IMR-90 (cell line): ENCODE data around the gene CACNB3. TPM values are rescaled to one million over a fixed set of nuclear protein-coding genes. Genes with fewer than 3 reads are reported as not detected.

Experiments used
- ATAC-seq: fragments of 200-7000 bp; cut with Tn5 transposase; 2 replicates; pipeline ENCODE4 v1.9.1; 2020; ENCODE audit warnings: low read depth, mild to moderate bottlenecking, moderate library complexity
- BruUV-seq: library from RNA; stranded (reverse); fragments of 400-500 nt; replicated peaks from 2 replicates; lab custom pipeline; 2021; lab: Mats Ljungman, UMichigan
- CTCF ChIA-PET: fragments of 300-600 bp; formaldehyde crosslinking; extraction: SDS; loops from one replicate; lab custom pipeline; 2021; ENCODE audit warnings: antibody characterized with exemption; lab: Yijun Ruan, JAX
- POLR2A ChIA-PET: fragments of 300-600 bp; sonication (Branson Sonifier 250); formaldehyde crosslinking; loops from one replicate; lab custom pipeline; 2022; ENCODE audit warnings: antibody characterized with exemption; ENCODE audit not compliant: unreplicated experiment; lab: Charles Lee
- DNase-seq: peaks from one replicate; pipeline ENCODE4 v3.0.0; 2013
- H2AFZ ChIP-seq: replicated peaks from 2 replicates; pipeline ENCODE3; 2013; ENCODE audit warnings: low read length, mild to moderate bottlenecking; ENCODE audit not compliant: poor library complexity
- H2AK5ac ChIP-seq: 2 replicates; pipeline ENCODE4 v1.6.1; 2013; ENCODE audit warnings: low read depth, low read length, inconsistent platforms
- H2AK9ac ChIP-seq: replicated peaks from 2 replicates; pipeline ENCODE3; 2013; ENCODE audit warnings: mild to moderate bottlenecking, low read depth, low read length, moderate library complexity; ENCODE audit not compliant: poor library complexity
- H2BK120ac ChIP-seq: 2 replicates; pipeline ENCODE4 v1.6.1; 2013; ENCODE audit warnings: low read depth, low read length, inconsistent platforms
- H2BK15ac ChIP-seq: 3 replicates; pipeline ENCODE4 v1.6.1; 2013; ENCODE audit warnings: low read depth, low read length, inconsistent platforms
- H2BK20ac ChIP-seq: 2 replicates; pipeline ENCODE4 v1.6.1; 2013; ENCODE audit warnings: low read depth, mild to moderate bottlenecking, inconsistent platforms, low read length, moderate library complexity
- H2BK5ac ChIP-seq: 2 replicates; pipeline ENCODE4 v1.6.1; 2013; ENCODE audit warnings: mild to moderate bottlenecking, low read depth, low read length, inconsistent platforms; ENCODE audit not compliant: poor library complexity, severe bottlenecking
- H3K14ac ChIP-seq: replicated peaks from 2 replicates; pipeline ENCODE4 v1.6.1; 2013; ENCODE audit warnings: low read depth, low read length, inconsistent platforms
- H3K18ac ChIP-seq: 2 replicates; pipeline ENCODE4 v1.6.1; 2013; ENCODE audit warnings: low read depth, low read length, control low read depth
- H3K23ac ChIP-seq: 2 replicates; pipeline ENCODE4 v1.6.1; 2013; ENCODE audit warnings: low read depth, low read length, inconsistent platforms
- H3K27ac ChIP-seq: 2 replicates; pipeline ENCODE4 v1.5.1; 2013; ENCODE audit warnings: mild to moderate bottlenecking, control low read depth, low read length; ENCODE audit not compliant: insufficient read depth
- H3K27me3 ChIP-seq: 2 replicates; pipeline ENCODE4 v1.6.1; 2013; ENCODE audit warnings: low read length; ENCODE audit not compliant: control insufficient read depth, insufficient read depth
- H3K36me3 ChIP-seq: 2 replicates; pipeline ENCODE4 v1.6.1; 2013; ENCODE audit warnings: low read length, mixed read lengths; ENCODE audit not compliant: control insufficient read depth, insufficient read depth
- H3K4ac ChIP-seq: 2 replicates; pipeline ENCODE4 v1.6.1; 2013; ENCODE audit warnings: low read depth, low read length, inconsistent platforms
- H3K4me1 ChIP-seq: 2 replicates; pipeline ENCODE4 v1.6.1; 2013; ENCODE audit warnings: low read length, mixed read lengths; ENCODE audit not compliant: control insufficient read depth, insufficient read depth
- H3K4me2 ChIP-seq: 2 replicates; pipeline ENCODE4 v1.6.1; 2013; ENCODE audit warnings: low read depth, mild to moderate bottlenecking, control low read depth, low read length, moderate library complexity
- H3K4me3 ChIP-seq: 2 replicates; pipeline ENCODE4 v1.5.1; 2013; ENCODE audit warnings: low read depth, mild to moderate bottlenecking, control low read depth, low read length, moderate library complexity; ENCODE audit not compliant: insufficient read depth
- H3K56ac ChIP-seq: 2 replicates; pipeline ENCODE4 v1.6.1; 2013; ENCODE audit warnings: low read length, inconsistent platforms; ENCODE audit not compliant: insufficient read depth; ENCODE audit errors: extremely low read depth
- H3K79me1 ChIP-seq, 2 experiments: 2 replicates each; pipeline ENCODE4 v1.6.1; 2013; ENCODE audit warnings: low read length in 2 of 2, inconsistent platforms in 1 of 2, low read depth in 1 of 2
- H3K9ac ChIP-seq: 2 replicates; pipeline ENCODE4 v1.6.1; 2013; ENCODE audit warnings: low read depth, low read length, control low read depth
- H3K9me1 ChIP-seq: 2 replicates; pipeline ENCODE4 v1.6.1; 2013; ENCODE audit warnings: low read length, inconsistent platforms; ENCODE audit not compliant: insufficient read depth
- H3K9me3 ChIP-seq: 2 replicates; pipeline ENCODE4 v1.6.1; 2013; ENCODE audit warnings: low read length; ENCODE audit not compliant: control insufficient read depth, insufficient read depth
- H4K20me1 ChIP-seq: 2 replicates; pipeline ENCODE4 v1.6.1; 2013; ENCODE audit warnings: low read length, inconsistent platforms; ENCODE audit not compliant: insufficient read depth
- H4K5ac ChIP-seq: 2 replicates; pipeline ENCODE4 v1.6.1; 2013; ENCODE audit warnings: mild to moderate bottlenecking, low read depth, low read length, control low read depth
- H4K8ac ChIP-seq, 2 experiments: 2 replicates each; pipeline ENCODE4 v1.6.1; 2013; ENCODE audit warnings: low read depth in 2 of 2, low read length in 2 of 2, control low read depth in 1 of 2, inconsistent platforms in 1 of 2
- H4K91ac ChIP-seq: 2 replicates; pipeline ENCODE4 v1.6.1; 2013; ENCODE audit warnings: low read depth, low read length, inconsistent platforms; ENCODE audit not compliant: insufficient read depth
- CEBPB ChIP-seq: IDR thresholded peaks from 2 replicates; pipeline ENCODE4 v1.6.1; 2012; ENCODE audit warnings: low read depth, low read length, improper control_type of control experiment
- CHD1 ChIP-seq: IDR thresholded peaks from 2 replicates; pipeline ENCODE4 v1.6.1; 2012; ENCODE audit warnings: low read depth, low read length, improper control_type of control experiment
- MAFK ChIP-seq: IDR thresholded peaks from 2 replicates; pipeline ENCODE4 v1.6.1; 2012; ENCODE audit warnings: low read depth, low read length, improper control_type of control experiment
- NFE2L2 ChIP-seq: fragments of 150-350 bp; IDR thresholded peaks from 2 replicates; pipeline ENCODE4 v1.6.1; 2016; ENCODE audit warnings: low read depth, mild to moderate bottlenecking, low read length
- RFX5 ChIP-seq: IDR thresholded peaks from 2 replicates; pipeline ENCODE4 v1.8.0; 2012; ENCODE audit warnings: low read depth, mild to moderate bottlenecking, low read length, moderate library complexity
- SMC3 ChIP-seq: fragments of 150-350 bp; IDR thresholded peaks from 2 replicates; pipeline ENCODE4 v1.6.1; 2016; ENCODE audit warnings: low read depth, mild to moderate bottlenecking, antibody characterized with exemption, low read length, moderate library complexity
- whole genome bisulfite sequencing, 2 experiments: methylation state at CpG; one replicate each; pipeline versions ENCODE4 v1.1.5 to v1.1.7; 2013; ENCODE audit warnings: missing lambda C conversion rate in 2 of 2; ENCODE audit not compliant: insufficient read length in 1 of 2; ENCODE audit errors: extremely low coverage in 2 of 2; 5-methylcytosine and 5-hydroxymethylcytosine counted together
- dilution Hi-C: fragments of 300-500 bp; cut with HindIII; formaldehyde crosslinking; loops from one replicate; pipeline ENCODE4 v1.14.3; 2018; ENCODE audit warnings: low sequenced_read_pairs; ENCODE audit not compliant: unreplicated experiment
- in situ Hi-C: fragments of 300-500 bp; cut with MboI; formaldehyde crosslinking; loops from 3 replicates; pipeline ENCODE4 v1.14.3; 2019; ENCODE audit warnings: low sequenced_read_pairs, inconsistent platforms, mixed read lengths
- intact Hi-C: fragments of 100-400 bp; cut with micrococcal nuclease; formaldehyde crosslinking; loops from 2 replicates; pipeline ENCODE4 v1.10.0; 2022
- polyA plus RNA-seq, 3 experiments: library from polyadenylated mRNA; depleted of rRNA; stranded (reverse); fragments of >200 nt; gene quantifications; 2 replicates each; pipeline ENCODE4 v1.2.3, GENCODE V29; 2012; ENCODE audit warnings: low replicate concordance in 1 of 3
- total RNA-seq: library from RNA; depleted of rRNA; stranded (reverse); fragments of >200 nt; gene quantifications from 2 replicates; pipeline ENCODE4 v1.2.3, GENCODE V29; 2012
- TF ChIP-seq, protein P1 (sequence below): conservative IDR thresholded peaks from 2 replicates; pipeline ENCODE4 v1.5.1; 2012; ENCODE audit warnings: mild to moderate bottlenecking, low read depth, low read length, improper control_type of control experiment
- TF ChIP-seq, protein P2 (sequence below): fragments of 150-350 bp; IDR thresholded peaks from 2 replicates; pipeline ENCODE4 v1.6.1; 2016; ENCODE audit warnings: low read depth, mild to moderate bottlenecking, low read length, moderate library complexity, borderline replicate concordance
- TF ChIP-seq, protein P3 (sequence below): fragments of 150-350 bp; IDR thresholded peaks from 2 replicates; pipeline ENCODE4 v1.6.1; 2017; ENCODE audit warnings: mild to moderate bottlenecking, antibody characterized with exemption, low read length, low read depth

CACNB3 gene
- total and polyA plus RNA-seq, 2 of the 4 experiments (the other 2 are of a cell fraction) = 18.1 to 45.1 TPM

DNA sequence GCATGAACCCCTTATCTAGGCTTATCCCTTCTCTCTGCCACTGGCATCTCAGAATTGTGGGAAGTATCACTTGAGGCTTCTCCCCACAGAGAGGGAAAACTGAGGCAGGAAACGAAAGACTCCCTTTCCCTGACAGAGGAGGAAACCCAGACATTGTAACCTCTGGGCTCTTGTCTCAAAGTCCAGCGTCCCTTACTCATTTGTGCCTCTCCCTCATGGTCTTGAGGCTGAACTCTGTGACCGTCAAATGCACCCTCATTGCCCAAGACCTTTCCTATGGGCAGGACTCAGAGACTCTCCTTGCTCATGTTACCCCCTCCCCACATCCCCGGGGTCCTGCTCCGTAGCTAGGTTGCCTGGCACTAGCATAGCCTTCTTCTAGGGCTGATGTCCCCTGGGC lies 3.8 kb downstream of the CACNB3 start:
- H3K9me3 ChIP-seq = no peaks in the 10 kb centered on the region
- H3K9me1 ChIP-seq = peaks cover 12% of the 10 kb centered on the region
- no peak overlapping the region for H3K18ac ChIP-seq
- no peak overlapping the region for H3K14ac ChIP-seq
- TF ChIP-seq NFE2L2 = no peak
- no peak for TF ChIP-seq SMC3
- TF ChIP-seq, protein P1, sequence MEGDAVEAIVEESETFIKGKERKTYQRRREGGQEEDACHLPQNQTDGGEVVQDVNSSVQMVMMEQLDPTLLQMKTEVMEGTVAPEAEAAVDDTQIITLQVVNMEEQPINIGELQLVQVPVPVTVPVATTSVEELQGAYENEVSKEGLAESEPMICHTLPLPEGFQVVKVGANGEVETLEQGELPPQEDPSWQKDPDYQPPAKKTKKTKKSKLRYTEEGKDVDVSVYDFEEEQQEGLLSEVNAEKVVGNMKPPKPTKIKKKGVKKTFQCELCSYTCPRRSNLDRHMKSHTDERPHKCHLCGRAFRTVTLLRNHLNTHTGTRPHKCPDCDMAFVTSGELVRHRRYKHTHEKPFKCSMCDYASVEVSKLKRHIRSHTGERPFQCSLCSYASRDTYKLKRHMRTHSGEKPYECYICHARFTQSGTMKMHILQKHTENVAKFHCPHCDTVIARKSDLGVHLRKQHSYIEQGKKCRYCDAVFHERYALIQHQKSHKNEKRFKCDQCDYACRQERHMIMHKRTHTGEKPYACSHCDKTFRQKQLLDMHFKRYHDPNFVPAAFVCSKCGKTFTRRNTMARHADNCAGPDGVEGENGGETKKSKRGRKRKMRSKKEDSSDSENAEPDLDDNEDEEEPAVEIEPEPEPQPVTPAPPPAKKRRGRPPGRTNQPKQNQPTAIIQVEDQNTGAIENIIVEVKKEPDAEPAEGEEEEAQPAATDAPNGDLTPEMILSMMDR = no peak
- TF ChIP-seq CHD1 = no peak
- TF ChIP-seq, protein P2, sequence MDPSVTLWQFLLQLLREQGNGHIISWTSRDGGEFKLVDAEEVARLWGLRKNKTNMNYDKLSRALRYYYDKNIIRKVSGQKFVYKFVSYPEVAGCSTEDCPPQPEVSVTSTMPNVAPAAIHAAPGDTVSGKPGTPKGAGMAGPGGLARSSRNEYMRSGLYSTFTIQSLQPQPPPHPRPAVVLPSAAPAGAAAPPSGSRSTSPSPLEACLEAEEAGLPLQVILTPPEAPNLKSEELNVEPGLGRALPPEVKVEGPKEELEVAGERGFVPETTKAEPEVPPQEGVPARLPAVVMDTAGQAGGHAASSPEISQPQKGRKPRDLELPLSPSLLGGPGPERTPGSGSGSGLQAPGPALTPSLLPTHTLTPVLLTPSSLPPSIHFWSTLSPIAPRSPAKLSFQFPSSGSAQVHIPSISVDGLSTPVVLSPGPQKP = no peak
- TF ChIP-seq CEBPB = no peak
- TF ChIP-seq MAFK = no peak
- TF ChIP-seq, protein P3, sequence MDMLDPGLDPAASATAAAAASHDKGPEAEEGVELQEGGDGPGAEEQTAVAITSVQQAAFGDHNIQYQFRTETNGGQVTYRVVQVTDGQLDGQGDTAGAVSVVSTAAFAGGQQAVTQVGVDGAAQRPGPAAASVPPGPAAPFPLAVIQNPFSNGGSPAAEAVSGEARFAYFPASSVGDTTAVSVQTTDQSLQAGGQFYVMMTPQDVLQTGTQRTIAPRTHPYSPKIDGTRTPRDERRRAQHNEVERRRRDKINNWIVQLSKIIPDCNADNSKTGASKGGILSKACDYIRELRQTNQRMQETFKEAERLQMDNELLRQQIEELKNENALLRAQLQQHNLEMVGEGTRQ = no peak
- TF ChIP-seq RFX5 = no peak
- no peak for DNase-seq
- H2AFZ ChIP-seq = no peak overlapping the region
- POLR2A ChIA-PET = no interaction called here
- no peak overlapping the region for H3K4me2 ChIP-seq
- no TSS peak for BruUV-seq
- in situ Hi-C loops = no loop called here
- CTCF ChIA-PET = no interaction called here
- dilution Hi-C loops = no loop called here
- no peak overlapping the region for H3K4me3 ChIP-seq
- H2AK5ac ChIP-seq = no peak overlapping the region
- H3K79me1 ChIP-seq = peaks cover 37 to 59% of the 10 kb centered on the region in 2 experiments
- peaks cover 39% of the 10 kb centered on the region for H3K36me3 ChIP-seq
- no peak overlapping the region for H3K9ac ChIP-seq
- no peaks in the 10 kb centered on the region for H3K27me3 ChIP-seq
- H3K23ac ChIP-seq = no peak overlapping the region
- H2AK9ac ChIP-seq = no peak overlapping the region
- H4K8ac ChIP-seq = no peak overlapping the region
- intact Hi-C loops = no loop called here
- H2BK15ac ChIP-seq = no peak overlapping the region
- no CpG with 5 or more reads among the region's 5 CpGs for WGBS, 2 experiments
- H3K27ac ChIP-seq = no peak overlapping the region
- no peak overlapping the region for H2BK20ac ChIP-seq
- H4K5ac ChIP-seq = no peak overlapping the region
- H3K4me1 ChIP-seq = peaks cover 12% of the 10 kb centered on the region
- H2BK5ac ChIP-seq = no peak overlapping the region
- no peak overlapping the region for H3K4ac ChIP-seq
- no peak overlapping the region for H4K91ac ChIP-seq
- no peak overlapping the region for H3K56ac ChIP-seq
- no peak for ATAC-seq
- H4K20me1 ChIP-seq = peaks cover 19% of the 10 kb centered on the region
- no peak overlapping the region for H2BK120ac ChIP-seq
